ENCODE results near the gene RUNX1. TPM values are rescaled to one million over a fixed set of nuclear protein-coding genes. Genes with fewer than 3 reads are reported as not detected.

RUNX1 gene
- total RNA-seq, 3 donors from 2014 or later = 24.8 to 165 (median 127) TPM

DNA sequence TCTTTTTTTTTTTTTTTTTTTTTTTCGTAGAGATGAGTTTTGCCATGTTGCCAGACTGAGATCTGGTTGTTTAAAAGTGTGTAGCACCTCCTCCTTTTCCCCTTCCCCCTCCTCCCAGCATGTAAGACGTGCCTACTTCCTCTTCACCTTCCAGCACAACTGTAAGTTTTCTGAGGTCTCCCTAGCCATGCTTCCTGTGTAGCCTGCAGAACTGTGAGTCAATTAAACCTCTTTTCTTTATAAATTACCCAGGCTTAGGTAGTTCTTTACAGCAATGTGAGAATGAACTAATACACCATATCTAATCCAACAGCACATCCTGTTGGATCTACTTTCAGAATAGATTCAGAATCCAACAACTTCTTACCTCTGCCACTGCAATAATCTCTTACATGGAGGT is 269.2 kb downstream of the RUNX1 start:
- no peak overlapping the region for H3K4me3 ChIP-seq
- intact Hi-C loops (cut with DNase I; ENCODE audit: low total_unique reads) = loop anchor here (2.0 kb wide), 1 partner anchor 53 kb away; no protein-coding TSS in a partner anchor
- no peak for DNase-seq (ENCODE audit: low spot score in 2 of 2)
- H3K36me3 ChIP-seq = no peaks in the 10 kb centered on the region
- H3K9me3 ChIP-seq = no peaks in the 10 kb centered on the region
- no peaks in the 10 kb centered on the region for H3K27me3 ChIP-seq
- TF ChIP-seq CTCF (IDR thresholded peaks at IDR 0.05) = no peak
- TF ChIP-seq POLR2AphosphoS5 (IDR thresholded peaks at IDR 0.05) = no peak
- no peak for TF ChIP-seq POLR2A (IDR thresholded peaks at IDR 0.05)
- H3K4me1 ChIP-seq = no peaks in the 10 kb centered on the region
- H3K27ac ChIP-seq = no peak overlapping the region

DNA sequence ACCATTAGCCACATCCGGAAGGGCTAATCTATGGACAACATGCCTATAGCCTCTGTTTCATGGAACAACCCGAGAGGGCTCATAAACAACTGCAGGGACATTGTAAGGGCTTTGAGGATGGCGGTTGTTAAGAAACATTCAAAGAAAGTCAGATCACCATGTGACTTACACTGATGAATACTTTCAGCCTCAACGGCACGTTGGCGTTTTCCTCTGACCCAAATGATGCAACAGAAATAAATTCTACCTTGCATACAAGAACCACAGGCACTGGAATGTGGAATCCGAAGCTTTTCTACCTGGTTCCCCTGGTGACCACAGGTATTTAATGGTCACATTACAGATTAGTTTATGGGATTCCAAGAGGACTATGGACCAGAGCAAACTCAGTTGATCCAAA is 273.3 kb downstream of the RUNX1 start:
- H3K4me1 ChIP-seq = no peaks in the 10 kb centered on the region
- H3K27me3 ChIP-seq = no peaks in the 10 kb centered on the region
- H3K9me3 ChIP-seq = no peaks in the 10 kb centered on the region
- intact Hi-C loops (cut with DNase I; ENCODE audit: low total_unique reads) = no loop called here
- no peaks in the 10 kb centered on the region for H3K36me3 ChIP-seq
- H3K27ac ChIP-seq = no peak overlapping the region
- DNase-seq (ENCODE audit: low spot score in 2 of 2) = peak in 1 of 2 donors; percentile 74
- TF ChIP-seq POLR2A (IDR thresholded peaks at IDR 0.05) (no peak), CTCF (IDR thresholded peaks at IDR 0.05) (no peak), POLR2AphosphoS5 (IDR thresholded peaks at IDR 0.05) (peak in 1 of 3 donors; percentile 25)
- no peak overlapping the region for H3K4me3 ChIP-seq

DNA sequence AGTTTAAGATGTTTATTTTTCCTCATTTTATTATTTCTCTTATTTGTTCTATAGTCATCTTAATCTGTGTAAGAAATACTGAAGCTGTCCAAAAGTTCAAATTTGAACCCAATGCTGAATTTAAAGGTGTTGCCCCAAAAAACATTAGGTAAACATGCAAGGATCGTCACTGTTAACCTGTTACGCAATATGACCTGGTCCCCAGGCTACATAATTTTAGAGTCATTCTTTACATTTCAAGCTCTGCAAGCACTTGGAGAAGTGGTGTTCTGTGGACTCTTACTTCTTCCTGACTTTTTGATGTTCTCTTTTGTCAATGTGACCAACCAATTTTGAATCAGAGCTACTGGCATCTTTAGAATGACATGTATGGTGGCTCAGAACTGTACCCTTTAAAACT is 274.4 kb downstream of the RUNX1 start:
- intact Hi-C loops (cut with DNase I; ENCODE audit: low total_unique reads) = no loop called here
- Histone ChIP-seq H3K27me3 (no peaks in the 10 kb centered on the region), H3K36me3 (no peaks in the 10 kb centered on the region), H3K27ac (no peak overlapping the region), H3K4me1 (no peaks in the 10 kb centered on the region), H3K9me3 (no peaks in the 10 kb centered on the region), H3K4me3 (no peak overlapping the region)
- no peak for DNase-seq (ENCODE audit: low spot score in 2 of 2)
- TF ChIP-seq POLR2A (IDR thresholded peaks at IDR 0.05) (no peak), CTCF (IDR thresholded peaks at IDR 0.05) (no peak), POLR2AphosphoS5 (IDR thresholded peaks at IDR 0.05) (no peak)

GRCh38 chr21:34771512-34772028 is 277.5 kb downstream of the RUNX1 start:
- no peaks in the 10 kb centered on the region for H3K27me3 ChIP-seq

DNA sequence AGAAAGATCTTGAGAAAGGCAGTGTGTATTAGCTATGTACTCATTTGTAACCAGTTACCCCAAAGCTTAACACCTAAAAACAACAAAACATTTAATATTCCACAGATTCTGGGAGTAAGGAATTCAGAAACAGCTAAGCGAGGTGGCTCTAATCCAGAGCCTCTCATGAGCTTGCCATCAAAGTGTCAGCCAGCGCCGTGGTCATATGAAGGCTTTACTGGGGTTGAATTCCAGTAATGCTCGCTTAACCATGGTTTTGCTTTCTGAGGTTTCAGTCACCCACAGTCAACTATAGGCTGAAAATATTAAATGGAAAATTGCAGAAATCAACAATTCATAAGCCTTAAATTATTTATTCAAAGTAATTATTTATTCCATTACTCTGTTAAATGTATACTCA is 278.5 kb downstream of the RUNX1 start:
- no peak overlapping the region for H3K4me3 ChIP-seq
- H3K27me3 ChIP-seq = no peaks in the 10 kb centered on the region
- no peaks in the 10 kb centered on the region for H3K9me3 ChIP-seq
- no peak for TF ChIP-seq POLR2AphosphoS5 (IDR thresholded peaks at IDR 0.05)
- DNase-seq (ENCODE audit: low spot score in 2 of 2) = no peak
- no peaks in the 10 kb centered on the region for H3K4me1 ChIP-seq
- H3K27ac ChIP-seq = no peak overlapping the region
- no peaks in the 10 kb centered on the region for H3K36me3 ChIP-seq
- intact Hi-C loops (cut with DNase I; ENCODE audit: low total_unique reads) = no loop called here

More at GRCh38 chr21:34771512-34772028, 277.5 kb downstream of the RUNX1 start:
- peak overlapping the region; percentile 12 to 23 for H3K27ac ChIP-seq
- TF ChIP-seq CTCF (IDR thresholded peaks at IDR 0.05) (no peak), POLR2A (IDR thresholded peaks at IDR 0.05) (no peak), POLR2AphosphoS5 (IDR thresholded peaks at IDR 0.05) (no peak)
- DNase-seq (ENCODE audit: low spot score in 2 of 2) = no peak
- intact Hi-C loops (cut with DNase I; ENCODE audit: low total_unique reads) = no loop called here
- no peaks in the 10 kb centered on the region for H3K4me1 ChIP-seq
- H3K4me3 ChIP-seq = no peak overlapping the region
- no peaks in the 10 kb centered on the region for H3K36me3 ChIP-seq
- H3K9me3 ChIP-seq = no peaks in the 10 kb centered on the region

- Histone ChIP-seq H3K27me3 (no peaks in the 10 kb centered on the region), H3K4me3 (no peak overlapping the region), H3K9me3 (no peaks in the 10 kb centered on the region), H3K27ac (no peak overlapping the region), H3K36me3 (no peaks in the 10 kb centered on the region), H3K4me1 (no peaks in the 10 kb centered on the region)
- TF ChIP-seq CTCF (IDR thresholded peaks at IDR 0.05) (no peak), POLR2AphosphoS5 (IDR thresholded peaks at IDR 0.05) (no peak), POLR2A (IDR thresholded peaks at IDR 0.05) (no peak)
- DNase-seq (ENCODE audit: low spot score in 2 of 2) = no peak
- intact Hi-C loops (cut with DNase I; ENCODE audit: low total_unique reads) = no loop called here
These were observed 280.8 kb downstream of the RUNX1 start for GRCh38 chr21:34768326-34768725.
